Suprapubic skin (tissue), 4 donors: ENCODE results near the gene SLC5A4.

Source experiments
- POLR2A ChIP-seq, 2 donors: fragments of 450-650 bp; IDR thresholded peaks; one replicate each; pipeline ENCODE4 v1.6.1; 2017; ENCODE audit warnings: antibody characterized with exemption in 2 of 2, mild to moderate bottlenecking in 2 of 2, moderate library complexity in 2 of 2
- POLR2AphosphoS5 ChIP-seq, 3 donors: sonication (generic); formaldehyde crosslinking; IDR thresholded peaks; one replicate each; pipeline ENCODE4 v1.6.1; 2017; ENCODE audit warnings: antibody characterized with exemption in 3 of 3
- TF ChIP-seq, protein P1 (sequence below), 2 donors: fragments of 200-600 bp in 1 of 2; fragments of 450-650 bp in 1 of 2; sonication (generic) in 1 of 2; IDR thresholded peaks; one replicate each; pipeline ENCODE4 v1.5.1; 2016 to 2019; ENCODE audit warnings: antibody characterized with exemption in 2 of 2, mild to moderate bottlenecking in 1 of 2, moderate library complexity in 1 of 2

DNA sequence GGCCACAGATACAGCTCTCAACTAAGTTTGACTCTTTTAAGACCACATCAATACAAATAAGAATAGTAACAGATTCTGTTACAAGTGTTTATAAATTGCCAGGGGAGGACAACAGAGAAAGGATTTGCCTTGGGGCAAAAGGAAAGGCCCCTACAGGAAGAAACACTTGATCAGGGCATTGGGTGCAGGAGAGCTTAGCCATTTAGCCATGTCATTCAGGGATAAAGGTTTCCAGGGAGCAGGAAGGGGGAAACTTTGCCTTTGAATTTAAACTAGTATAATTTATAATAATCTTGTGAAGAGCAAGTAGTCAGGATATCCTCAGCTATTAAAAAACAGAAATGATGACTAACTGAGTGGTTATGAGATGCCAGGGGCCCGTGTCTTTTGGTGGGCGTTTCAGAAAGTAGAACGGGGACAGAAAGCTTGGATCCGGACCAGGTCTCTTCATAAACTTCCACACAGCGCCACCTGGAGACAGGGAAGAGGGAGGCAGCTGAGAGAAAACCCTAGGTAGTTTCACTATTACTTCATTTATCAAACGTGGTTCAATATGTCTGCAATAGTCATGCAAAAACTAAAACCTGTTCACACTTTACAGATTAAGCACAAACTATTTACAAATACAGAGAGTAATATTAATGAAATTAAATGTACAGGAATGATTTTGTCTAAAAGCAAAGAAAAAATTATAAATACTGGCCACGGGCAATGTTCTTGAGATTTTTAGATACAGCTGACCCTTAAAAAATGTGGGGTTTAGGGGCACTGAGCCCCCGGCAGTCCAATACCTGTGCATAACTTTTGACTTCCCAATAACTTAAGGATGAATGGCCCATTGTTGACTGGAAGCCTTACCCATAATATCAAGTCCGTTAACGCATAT is 11.0 kb upstream of the SLC5A4 start:
- TF ChIP-seq POLR2AphosphoS5 (IDR thresholded peaks at IDR 0.05) (no peak), POLR2A (IDR thresholded peaks at IDR 0.05) (no peak)
- TF ChIP-seq, protein P1, sequence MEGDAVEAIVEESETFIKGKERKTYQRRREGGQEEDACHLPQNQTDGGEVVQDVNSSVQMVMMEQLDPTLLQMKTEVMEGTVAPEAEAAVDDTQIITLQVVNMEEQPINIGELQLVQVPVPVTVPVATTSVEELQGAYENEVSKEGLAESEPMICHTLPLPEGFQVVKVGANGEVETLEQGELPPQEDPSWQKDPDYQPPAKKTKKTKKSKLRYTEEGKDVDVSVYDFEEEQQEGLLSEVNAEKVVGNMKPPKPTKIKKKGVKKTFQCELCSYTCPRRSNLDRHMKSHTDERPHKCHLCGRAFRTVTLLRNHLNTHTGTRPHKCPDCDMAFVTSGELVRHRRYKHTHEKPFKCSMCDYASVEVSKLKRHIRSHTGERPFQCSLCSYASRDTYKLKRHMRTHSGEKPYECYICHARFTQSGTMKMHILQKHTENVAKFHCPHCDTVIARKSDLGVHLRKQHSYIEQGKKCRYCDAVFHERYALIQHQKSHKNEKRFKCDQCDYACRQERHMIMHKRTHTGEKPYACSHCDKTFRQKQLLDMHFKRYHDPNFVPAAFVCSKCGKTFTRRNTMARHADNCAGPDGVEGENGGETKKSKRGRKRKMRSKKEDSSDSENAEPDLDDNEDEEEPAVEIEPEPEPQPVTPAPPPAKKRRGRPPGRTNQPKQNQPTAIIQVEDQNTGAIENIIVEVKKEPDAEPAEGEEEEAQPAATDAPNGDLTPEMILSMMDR (IDR thresholded peaks at IDR 0.05) = peak; percentile 58 to 82
